A673 (cell line): ENCODE data around the gene MEF2A.

Experiments
- EZH2 ChIP-seq: fragments of 200-600 bp; sonication (generic); IDR thresholded peaks from 2 replicates; pipeline ENCODE4 v1.6.1; 2017; ENCODE audit warnings: borderline replicate concordance, low read depth, mild to moderate bottlenecking, mixed read lengths, antibody characterized with exemption, low read length; ENCODE audit not compliant: poor library complexity, severe bottlenecking
- TF ChIP-seq, protein P1 (sequence below): fragments of 300-800, 200-600 bp; sonication (generic); conservative IDR thresholded peaks from 2 replicates; pipeline ENCODE4 v1.5.1; 2017; ENCODE audit warnings: low read depth, mild to moderate bottlenecking, antibody characterized with exemption, low read length, moderate library complexity, mixed read lengths

DNA sequence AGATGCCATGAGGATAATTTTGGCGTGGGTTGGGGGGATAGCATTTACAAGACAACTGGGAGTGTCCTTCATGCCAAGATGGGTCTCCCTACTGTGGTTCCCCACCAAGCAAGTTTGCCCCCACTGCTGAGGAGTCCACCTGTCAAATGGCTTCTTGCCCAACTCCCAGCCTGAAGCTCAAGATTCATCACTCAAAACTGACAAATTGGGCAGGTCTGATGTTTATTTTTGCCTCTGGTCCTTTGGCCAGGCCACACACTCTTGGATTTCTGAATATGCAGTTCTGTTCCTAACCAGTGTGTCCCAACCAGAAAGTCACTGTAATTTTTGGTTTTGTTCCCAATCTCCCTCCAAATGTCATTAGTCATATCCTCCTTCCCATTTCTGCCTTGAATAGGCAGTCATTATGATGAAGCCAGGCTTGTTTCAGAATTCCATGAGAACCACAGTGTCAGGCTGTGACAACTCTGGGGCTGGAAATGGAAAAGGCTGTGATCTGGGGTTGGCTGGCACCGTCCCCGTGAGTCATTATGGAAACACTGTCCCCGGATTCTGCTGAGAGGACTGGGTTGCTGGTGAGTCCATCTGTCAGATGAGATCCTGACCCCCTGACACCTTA, 29.3 kb upstream of the MEF2A start:
- TF ChIP-seq, protein P1, sequence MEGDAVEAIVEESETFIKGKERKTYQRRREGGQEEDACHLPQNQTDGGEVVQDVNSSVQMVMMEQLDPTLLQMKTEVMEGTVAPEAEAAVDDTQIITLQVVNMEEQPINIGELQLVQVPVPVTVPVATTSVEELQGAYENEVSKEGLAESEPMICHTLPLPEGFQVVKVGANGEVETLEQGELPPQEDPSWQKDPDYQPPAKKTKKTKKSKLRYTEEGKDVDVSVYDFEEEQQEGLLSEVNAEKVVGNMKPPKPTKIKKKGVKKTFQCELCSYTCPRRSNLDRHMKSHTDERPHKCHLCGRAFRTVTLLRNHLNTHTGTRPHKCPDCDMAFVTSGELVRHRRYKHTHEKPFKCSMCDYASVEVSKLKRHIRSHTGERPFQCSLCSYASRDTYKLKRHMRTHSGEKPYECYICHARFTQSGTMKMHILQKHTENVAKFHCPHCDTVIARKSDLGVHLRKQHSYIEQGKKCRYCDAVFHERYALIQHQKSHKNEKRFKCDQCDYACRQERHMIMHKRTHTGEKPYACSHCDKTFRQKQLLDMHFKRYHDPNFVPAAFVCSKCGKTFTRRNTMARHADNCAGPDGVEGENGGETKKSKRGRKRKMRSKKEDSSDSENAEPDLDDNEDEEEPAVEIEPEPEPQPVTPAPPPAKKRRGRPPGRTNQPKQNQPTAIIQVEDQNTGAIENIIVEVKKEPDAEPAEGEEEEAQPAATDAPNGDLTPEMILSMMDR = no peak
- TF ChIP-seq EZH2 = no peak
